ENCODE results near the gene RGS14. TPM values are rescaled to one million over a fixed set of nuclear protein-coding genes. Genes with fewer than 3 reads are reported as not detected.
"Not testable (repeated sequence)": the region's sequence is repeated elsewhere in the genome, so short reads cannot be mapped to it uniquely, and the experiment has no call there.

RGS14 gene
- total RNA-seq, 2 donors from 2014 or later = 3.7 to 4.7 TPM

GRCh38 chr5:177371120-177372033, 13.7 kb downstream of the RGS14 start:
- DNase-seq (no peak), ATAC-seq (no peak)
- intact Hi-C loops (cut with DNase I) = no loop called here

- intact Hi-C loops (cut with DNase I) = no loop called here
- DNase-seq (no peak), ATAC-seq (no peak)
These were observed 14.5 kb downstream of the RGS14 start for GRCh38 chr5:177372034-177372896.

GRCh38 chr5:177372910-177373309, 15.2 kb downstream of the RGS14 start:
- no peak for DNase-seq
- intact Hi-C loops (cut with DNase I) = no loop called here
- ATAC-seq = no peak

- ATAC-seq = no peak
These were observed 16.1 kb downstream of the RGS14 start for GRCh38 chr5:177373806-177374205.

GRCh38 chr5:177374211-177374610, 16.5 kb downstream of the RGS14 start:
- DNase-seq (no peak), ATAC-seq (no peak)
- intact Hi-C loops (cut with DNase I) = no loop called here

More at GRCh38 chr5:177373806-177374205, 16.1 kb downstream of the RGS14 start:
- DNase-seq = no peak
- intact Hi-C loops (cut with DNase I) = no loop called here

GRCh38 chr5:177375516-177375915, 17.8 kb downstream of the RGS14 start:
- DNase-seq; ATAC-seq; intact Hi-C loops (cut with DNase I): not testable (repeated sequence)

- DNase-seq (no peak), ATAC-seq (no peak)
- intact Hi-C loops (cut with DNase I) = no loop called here
These were observed 18.4 kb downstream of the RGS14 start for GRCh38 chr5:177376107-177376506.

GRCh38 chr5:177377851-177378776, 20.4 kb downstream of the RGS14 start:
- ATAC-seq = no peak
- intact Hi-C loops (cut with DNase I) = no loop called here
- DNase-seq = no peak

GRCh38 chr5:177378884-177379883, 21.5 kb downstream of the RGS14 start:
- DNase-seq = no peak
- no peak for ATAC-seq
- intact Hi-C loops (cut with DNase I) = no loop called here

GRCh38 chr5:177380805-177381126, 23.0 kb downstream of the RGS14 start:
- DNase-seq = no peak
- intact Hi-C loops (cut with DNase I) = loop anchor here in 1 of 2 donors (5.0 kb wide), 1 partner anchor 63 kb away; no protein-coding TSS in a partner anchor
- ATAC-seq = no peak

GRCh38 chr5:177382423-177383029, 24.8 kb downstream of the RGS14 start:
- ATAC-seq (peak; percentile 63 to 78), DNase-seq (no peak)
- intact Hi-C loops (cut with DNase I) = loop anchor here in 1 of 2 donors (5.0 kb wide), 1 partner anchor 65 kb away; no protein-coding TSS in a partner anchor

- no peak for DNase-seq
- intact Hi-C loops (cut with DNase I) = loop anchor here in 1 of 2 donors (5.0 kb wide), 1 partner anchor 66 kb away; no protein-coding TSS in a partner anchor
- no peak for ATAC-seq
These were observed 25.5 kb downstream of the RGS14 start for GRCh38 chr5:177383181-177383580.

GRCh38 chr5:177384134-177384533, 26.4 kb downstream of the RGS14 start, which contains the start of gene SLC34A1:
TSS of gene SLC34A1 (plus strand) at chr5:177384434. CDS start at chr5:177385742, 1,308 bp downstream.
- intact Hi-C loops (cut with DNase I) = loop anchor here in 1 of 2 donors (5.0 kb wide), 1 partner anchor 67 kb away; no protein-coding TSS in a partner anchor
- ATAC-seq (no peak), DNase-seq (no peak)

- intact Hi-C loops (cut with DNase I) = loop anchor here in 1 of 2 donors (5.0 kb wide), 1 partner anchor 117 kb away; no protein-coding TSS in a partner anchor
These were observed 28.0 kb downstream of the RGS14 start for GRCh38 chr5:177385720-177386119.

GRCh38 chr5:177386542-177386941, 28.8 kb downstream of the RGS14 start:
- DNase-seq (no peak), ATAC-seq (no peak)
- intact Hi-C loops (cut with DNase I) = loop anchor here in 1 of 2 donors (5.0 kb wide), 1 partner anchor 116 kb away; no protein-coding TSS in a partner anchor

More at GRCh38 chr5:177385720-177386119, 28.0 kb downstream of the RGS14 start:
- ATAC-seq (no peak), DNase-seq (no peak)

- intact Hi-C loops (cut with DNase I) = loop anchor here in 1 of 2 donors (5.0 kb wide), 1 partner anchor 115 kb away; no protein-coding TSS in a partner anchor
- ATAC-seq (no peak), DNase-seq (no peak)
These were observed 29.7 kb downstream of the RGS14 start for GRCh38 chr5:177387405-177387804.
